GM12878 (cell line): Measurements from ENCODE around the gene SCRN1. TPM values are rescaled to one million over a fixed set of nuclear protein-coding genes. Genes with fewer than 3 reads are reported as not detected.

Experiments
- ATAC-seq: fragments of 200-7000 bp; cut with Tn5 transposase; 3 replicates; pipeline ENCODE4 v1.9.1; 2020; ENCODE audit warnings: mild to moderate bottlenecking, moderate library complexity
- BruUV-seq: library from RNA; stranded (reverse); fragments of 400-500 nt; replicated peaks from 2 replicates; lab custom pipeline; 2021; lab: Mats Ljungman, UMichigan
- CTCF ChIA-PET: fragments of 300-600 bp; sonication (Branson Sonifier 250); formaldehyde crosslinking; extraction: SDS; loops from one replicate; lab custom pipeline; 2021; ENCODE audit warnings: inconsistent platforms; lab: Yijun Ruan, JAX
- POLR2A ChIA-PET: fragments of 350-600 bp; formaldehyde crosslinking; extraction: SDS; loops from one replicate; lab custom pipeline; 2021; ENCODE audit warnings: inconsistent platforms; lab: Charles Lee
- RAD21 ChIA-PET: fragments of 300-600 bp; sonication (Branson Sonifier 250); formaldehyde crosslinking; loops from one replicate; lab custom pipeline; 2023; ENCODE audit warnings: antibody characterized with exemption; ENCODE audit not compliant: unreplicated experiment; lab: Charles Lee
- SMC1A ChIA-PET: fragments of 300-600 bp; sonication (Branson Sonifier 250); formaldehyde crosslinking; loops from one replicate; lab custom pipeline; 2023; ENCODE audit not compliant: unreplicated experiment, uncharacterized antibody; lab: Charles Lee
- DNase-seq: peaks from one replicate; pipeline ENCODE4 v3.0.0-alpha.2; 2011; ENCODE audit warnings: low read depth, low spot score
- FAIRE-seq: peaks from 3 replicates; lab custom pipeline; 2011; peaks lifted over from hg19 to GRCh38; lab: Jason Lieb, UNC
- H2AFZ ChIP-seq: 2 replicates; pipeline ENCODE4 v1.6.0; 2011; ENCODE audit warnings: low read depth, low read length, control low read depth; ENCODE audit not compliant: control insufficient read depth
- H3K27ac ChIP-seq: 2 replicates; pipeline ENCODE4 v1.5.1; 2011; ENCODE audit warnings: control low read depth; ENCODE audit not compliant: control insufficient read depth, insufficient read depth
- H3K27me3 ChIP-seq, 2 experiments: replicated peaks in 1 of 2; 2 replicates each; pipeline versions ENCODE4 v1.6.0 to v1.6.1; 2011; ENCODE audit warnings: low read length in 1 of 2; ENCODE audit not compliant: control insufficient read depth in 2 of 2, insufficient read depth in 2 of 2
- H3K36me3 ChIP-seq, 2 experiments: 2 replicates each; pipeline ENCODE4 v1.5.1; 2011; ENCODE audit warnings: low read length in 1 of 2; ENCODE audit not compliant: control insufficient read depth in 2 of 2, insufficient read depth in 2 of 2
- H3K4me1 ChIP-seq: 2 replicates; pipeline ENCODE4 v1.6.1; 2011; ENCODE audit warnings: mild to moderate bottlenecking, low read length, moderate library complexity, mixed read lengths; ENCODE audit not compliant: control insufficient read depth, insufficient read depth
- H3K4me2 ChIP-seq: 2 replicates; pipeline ENCODE4 v1.6.0; 2011; ENCODE audit warnings: control low read depth; ENCODE audit not compliant: control insufficient read depth, insufficient read depth
- H3K4me3 ChIP-seq: fragments of 200-600 bp; sonication (generic); 2 replicates; pipeline ENCODE4 v1.5.1; 2016
- H3K79me2 ChIP-seq: 2 replicates; pipeline ENCODE4 v1.6.0; 2011; ENCODE audit warnings: low read length; ENCODE audit not compliant: control insufficient read depth, insufficient read depth
- H3K9ac ChIP-seq: 2 replicates; pipeline ENCODE4 v1.8.0; 2011; ENCODE audit warnings: low read length, control low read depth, mixed read lengths; ENCODE audit not compliant: control insufficient read depth, insufficient read depth
- H3K9me3 ChIP-seq: replicated peaks from 3 replicates; pipeline ENCODE4 v1.5.1; 2011; ENCODE audit warnings: mild to moderate bottlenecking, low read length; ENCODE audit not compliant: control insufficient read depth, insufficient read depth
- H4K20me1 ChIP-seq: 2 replicates; pipeline ENCODE4 v1.6.0; 2011; ENCODE audit not compliant: control insufficient read depth, insufficient read depth
- CBFB ChIP-seq: IDR thresholded peaks from 2 replicates; pipeline ENCODE4 v1.6.1; 2016; ENCODE audit warnings: antibody characterized with exemption, low read depth
- CREM ChIP-seq: IDR thresholded peaks from 2 replicates; pipeline ENCODE4 v1.6.1; 2014; ENCODE audit warnings: antibody characterized with exemption, low read depth
- EZH2 ChIP-seq: IDR thresholded peaks from 2 replicates; pipeline ENCODE4 v1.6.1; 2012; ENCODE audit warnings: low read depth, mild to moderate bottlenecking, control low read depth, inconsistent platforms, low read length, borderline replicate concordance; ENCODE audit not compliant: control insufficient read depth
- KDM1A ChIP-seq: fragments of 200-600 bp; sonication (generic); IDR thresholded peaks from 2 replicates; pipeline ENCODE4 v1.6.1; 2016; ENCODE audit warnings: borderline replicate concordance
- NFYA ChIP-seq: IDR thresholded peaks from 2 replicates; pipeline ENCODE4 v1.6.1; 2011; ENCODE audit warnings: low read depth, mild to moderate bottlenecking, low read length, improper control_type of control experiment, borderline replicate concordance
- PAX8 ChIP-seq: fragments of 450-650 bp; IDR thresholded peaks from 2 replicates; pipeline ENCODE4 v1.6.1; 2017; ENCODE audit warnings: mild to moderate bottlenecking, moderate library complexity
- SP1 ChIP-seq: IDR thresholded peaks from one replicate; pipeline ENCODE4 v1.6.1; 2011; ENCODE audit warnings: low read depth, low read length
- SPI1 ChIP-seq: IDR thresholded peaks from 2 replicates; pipeline ENCODE4 v1.6.1; 2011; ENCODE audit warnings: low read depth, mild to moderate bottlenecking, low read length, moderate library complexity, borderline replicate concordance; ENCODE audit not compliant: insufficient read depth
- TCF3 ChIP-seq: IDR thresholded peaks from 2 replicates; pipeline ENCODE4 v1.6.1; 2012; ENCODE audit warnings: low read depth, mild to moderate bottlenecking, low read length, borderline replicate concordance; ENCODE audit not compliant: insufficient read depth
- ZNF384 ChIP-seq: IDR thresholded peaks from 2 replicates; pipeline ENCODE4 v1.6.1; 2012; ENCODE audit warnings: low read depth, mild to moderate bottlenecking, low read length, improper control_type of control experiment, borderline replicate concordance
- in situ Hi-C: fragments of 300-500 bp; cut with MboI; formaldehyde crosslinking; loops from 9 replicates; pipeline ENCODE4 v1.14.3; 2018; ENCODE audit warnings: mixed read lengths
- intact Hi-C: fragments of 100-400 bp; cut with micrococcal nuclease; formaldehyde crosslinking; loops from one replicate; pipeline ENCODE4 v1.14.2; 2022; ENCODE audit not compliant: unreplicated experiment
- polyA plus RNA-seq, 11 experiments: library from polyadenylated mRNA; depleted of rRNA in 4 of 11; unstranded in 6 of 11; stranded (reverse) in 5 of 11; fragments of >200 nt; fragmentation: Nextera tagmentation in 4 of 11; fragmentation: Illumina TruSeq in 1 of 11; extraction: Ambion mirVana in 4 of 11; extraction: Trizol in 1 of 11; gene quantifications; 1 replicate in 1 of 11; 2 replicates in 10 of 11; pipeline versions ENCODE4 v1.2.1 to v1.2.3, GENCODE V29; 2011 to 2016; ENCODE audit warnings: inconsistent platforms in 2 of 11, missing spikeins in 2 of 11, low read depth in 1 of 11
- total RNA-seq, 4 experiments: library from RNA; depleted of rRNA in 3 of 4; stranded (reverse); fragments of >200 nt in 3 of 4; fragmentation: Illumina TruSeq in 1 of 4; extraction: Trizol in 1 of 4; gene quantifications; 2 replicates each; pipeline versions ENCODE4 v1.2.1 to v1.2.3, GENCODE V29; 2013 to 2021
- TF ChIP-seq, protein P1 (sequence below): IDR thresholded peaks from 2 replicates; pipeline ENCODE4 v1.6.1; 2012; ENCODE audit warnings: low read length, inconsistent platforms
- TF ChIP-seq, protein P2 (sequence below): fragments of 450-650 bp; IDR thresholded peaks from 2 replicates; pipeline ENCODE4 v1.6.1; 2017; ENCODE audit warnings: mild to moderate bottlenecking, moderate library complexity
- TF ChIP-seq, protein P3 (sequence below): IDR thresholded peaks from 2 replicates; pipeline ENCODE4 v1.6.1; 2011; ENCODE audit warnings: low read depth, mild to moderate bottlenecking, low read length, moderate library complexity, borderline replicate concordance; ENCODE audit errors: extremely low read depth

Gene SCRN1
- total and polyA plus RNA-seq, 10 of the 15 experiments (the other 5 are each of a cell fraction or from before 2014, with no cell fraction given), result 11.1 to 67.6 (median 41.7) TPM

DNA sequence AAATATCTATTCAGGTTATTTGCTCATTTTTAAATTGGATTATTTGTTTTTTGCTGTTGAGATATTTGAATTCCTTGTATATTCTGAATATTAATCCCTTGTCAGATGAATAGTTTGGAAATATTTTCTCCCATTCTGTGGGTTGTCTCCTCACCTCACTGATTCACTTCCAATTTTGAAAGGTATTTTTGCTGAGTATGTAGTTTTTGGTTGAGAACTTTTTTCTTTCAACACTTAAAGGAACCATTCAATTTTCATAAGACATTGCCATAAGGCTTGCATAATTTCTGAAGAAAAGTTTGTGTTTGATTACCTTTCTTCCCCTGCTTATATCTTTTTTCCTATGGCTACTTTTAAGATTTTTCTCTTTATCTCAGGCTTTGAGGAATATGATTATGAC is 8.9 kb upstream of the SCRN1 start:
- Histone ChIP-seq H4K20me1 (no peaks in the 10 kb centered on the region), H3K4me2 (no peak overlapping the region), H3K9me3 (peaks cover 3% of the 10 kb centered on the region; the same call in 2 of the 3 replicates), H2AFZ (no peak overlapping the region), H3K4me3 (no peak overlapping the region), H3K79me2 (no peaks in the 10 kb centered on the region), H3K4me1 (no peaks in the 10 kb centered on the region), H3K27ac (no peak overlapping the region), H3K36me3 (no peaks in the 10 kb centered on the region), H3K27me3 (no peaks in the 10 kb centered on the region), H3K9ac (no peak overlapping the region)
- no peak for FAIRE-seq
- no peak for ATAC-seq
- intact Hi-C loops (no loop called here), in situ Hi-C loops (no loop called here)
- TF ChIP-seq ZNF384 (no peak), KDM1A (no peak), CBFB (no peak), CREM (no peak), NFYA (no peak), SP1 (no peak), EZH2 (no peak), PAX8 (no peak), TCF3 (no peak), SPI1 (no peak)
- TF ChIP-seq, protein P1, sequence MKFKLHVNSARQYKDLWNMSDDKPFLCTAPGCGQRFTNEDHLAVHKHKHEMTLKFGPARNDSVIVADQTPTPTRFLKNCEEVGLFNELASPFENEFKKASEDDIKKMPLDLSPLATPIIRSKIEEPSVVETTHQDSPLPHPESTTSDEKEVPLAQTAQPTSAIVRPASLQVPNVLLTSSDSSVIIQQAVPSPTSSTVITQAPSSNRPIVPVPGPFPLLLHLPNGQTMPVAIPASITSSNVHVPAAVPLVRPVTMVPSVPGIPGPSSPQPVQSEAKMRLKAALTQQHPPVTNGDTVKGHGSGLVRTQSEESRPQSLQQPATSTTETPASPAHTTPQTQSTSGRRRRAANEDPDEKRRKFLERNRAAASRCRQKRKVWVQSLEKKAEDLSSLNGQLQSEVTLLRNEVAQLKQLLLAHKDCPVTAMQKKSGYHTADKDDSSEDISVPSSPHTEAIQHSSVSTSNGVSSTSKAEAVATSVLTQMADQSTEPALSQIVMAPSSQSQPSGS, result no peak
- TF ChIP-seq, protein P2, sequence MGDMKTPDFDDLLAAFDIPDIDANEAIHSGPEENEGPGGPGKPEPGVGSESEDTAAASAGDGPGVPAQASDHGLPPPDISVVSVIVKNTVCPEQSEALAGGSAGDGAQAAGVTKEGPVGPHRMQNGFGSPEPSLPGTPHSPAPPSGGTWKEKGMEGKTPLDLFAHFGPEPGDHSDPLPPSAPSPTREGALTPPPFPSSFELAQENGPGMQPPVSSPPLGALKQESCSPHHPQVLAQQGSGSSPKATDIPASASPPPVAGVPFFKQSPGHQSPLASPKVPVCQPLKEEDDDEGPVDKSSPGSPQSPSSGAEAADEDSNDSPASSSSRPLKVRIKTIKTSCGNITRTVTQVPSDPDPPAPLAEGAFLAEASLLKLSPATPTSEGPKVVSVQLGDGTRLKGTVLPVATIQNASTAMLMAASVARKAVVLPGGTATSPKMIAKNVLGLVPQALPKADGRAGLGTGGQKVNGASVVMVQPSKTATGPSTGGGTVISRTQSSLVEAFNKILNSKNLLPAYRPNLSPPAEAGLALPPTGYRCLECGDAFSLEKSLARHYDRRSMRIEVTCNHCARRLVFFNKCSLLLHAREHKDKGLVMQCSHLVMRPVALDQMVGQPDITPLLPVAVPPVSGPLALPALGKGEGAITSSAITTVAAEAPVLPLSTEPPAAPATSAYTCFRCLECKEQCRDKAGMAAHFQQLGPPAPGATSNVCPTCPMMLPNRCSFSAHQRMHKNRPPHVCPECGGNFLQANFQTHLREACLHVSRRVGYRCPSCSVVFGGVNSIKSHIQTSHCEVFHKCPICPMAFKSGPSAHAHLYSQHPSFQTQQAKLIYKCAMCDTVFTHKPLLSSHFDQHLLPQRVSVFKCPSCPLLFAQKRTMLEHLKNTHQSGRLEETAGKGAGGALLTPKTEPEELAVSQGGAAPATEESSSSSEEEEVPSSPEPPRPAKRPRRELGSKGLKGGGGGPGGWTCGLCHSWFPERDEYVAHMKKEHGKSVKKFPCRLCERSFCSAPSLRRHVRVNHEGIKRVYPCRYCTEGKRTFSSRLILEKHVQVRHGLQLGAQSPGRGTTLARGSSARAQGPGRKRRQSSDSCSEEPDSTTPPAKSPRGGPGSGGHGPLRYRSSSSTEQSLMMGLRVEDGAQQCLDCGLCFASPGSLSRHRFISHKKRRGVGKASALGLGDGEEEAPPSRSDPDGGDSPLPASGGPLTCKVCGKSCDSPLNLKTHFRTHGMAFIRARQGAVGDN, result no peak
- TF ChIP-seq, protein P3, sequence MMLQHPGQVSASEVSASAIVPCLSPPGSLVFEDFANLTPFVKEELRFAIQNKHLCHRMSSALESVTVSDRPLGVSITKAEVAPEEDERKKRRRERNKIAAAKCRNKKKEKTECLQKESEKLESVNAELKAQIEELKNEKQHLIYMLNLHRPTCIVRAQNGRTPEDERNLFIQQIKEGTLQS, result no peak
- DNase-seq, result no peak
- ChIA-PET SMC1A (no interaction called here), RAD21 (no interaction called here), CTCF (interaction anchor here (1.1 kb wide), 1 partner anchor 77 kb away, joined by 4 read pairs; no protein-coding TSS in a partner anchor), POLR2A (no interaction called here)
- BruUV-seq, result no TSS peak
